K562 (cell line): ENCODE results near the gene ZNF814. TPM values are rescaled to one million over a fixed set of nuclear protein-coding genes. Genes with fewer than 3 reads are reported as not detected.

ENCODE experiments used
- TGIF2 ChIP-seq: sonication (generic); formaldehyde crosslinking; IDR thresholded peaks from 2 replicates; pipeline ENCODE4 v1.8.1; 2022; ENCODE audit warnings: mild to moderate bottlenecking, missing genetic modification reagents, moderate library complexity
- ZBTB33 ChIP-seq: sonication (generic); formaldehyde crosslinking; IDR thresholded peaks from 2 replicates; pipeline ENCODE4 v1.8.1; 2023; ENCODE audit warnings: mild to moderate bottlenecking, missing genetic modification reagents
- ZBTB40 ChIP-seq, 2 experiments: fragments of 450-650 bp in 1 of 2; sonication (generic) in 1 of 2; formaldehyde crosslinking in 1 of 2; IDR thresholded peaks; 2 replicates each; pipeline versions ENCODE4 v1.7.1 to v1.9.0; 2016 to 2022; ENCODE audit warnings: inconsistent platforms in 1 of 2, mild to moderate bottlenecking in 1 of 2, missing genetic modification reagents in 1 of 2
- polyA plus RNA-seq, 8 experiments: library from polyadenylated mRNA; depleted of rRNA in 4 of 8; stranded (reverse) in 5 of 8; unstranded in 3 of 8; fragments of >200 nt; fragmentation: Nextera tagmentation in 2 of 8; fragmentation: Illumina TruSeq in 1 of 8; extraction: Ambion mirVana in 2 of 8; extraction: Trizol in 1 of 8; gene quantifications; 2 replicates each; pipeline versions ENCODE4 v1.2.1 to v1.2.3, GENCODE V29; 2011 to 2014; ENCODE audit warnings: inconsistent platforms in 1 of 8, missing spikeins in 1 of 8
- total RNA-seq, 7 experiments: library from RNA; depleted of rRNA in 6 of 7; stranded (reverse); fragments of >200 nt in 6 of 7; fragmentation: Illumina TruSeq in 2 of 7; extraction: Trizol in 2 of 7; gene quantifications; 2 replicates each; pipeline versions ENCODE4 v1.2.1 to v1.2.3, GENCODE V29; 2011 to 2021; ENCODE audit warnings: low replicate concordance in 1 of 7

The ZNF814 gene
- total and polyA plus RNA-seq, 9 of the 15 experiments (the other 6 are each of a cell fraction or from before 2014, with no cell fraction given): 0.42 to 3.5 (median 1.9) TPM

DNA sequence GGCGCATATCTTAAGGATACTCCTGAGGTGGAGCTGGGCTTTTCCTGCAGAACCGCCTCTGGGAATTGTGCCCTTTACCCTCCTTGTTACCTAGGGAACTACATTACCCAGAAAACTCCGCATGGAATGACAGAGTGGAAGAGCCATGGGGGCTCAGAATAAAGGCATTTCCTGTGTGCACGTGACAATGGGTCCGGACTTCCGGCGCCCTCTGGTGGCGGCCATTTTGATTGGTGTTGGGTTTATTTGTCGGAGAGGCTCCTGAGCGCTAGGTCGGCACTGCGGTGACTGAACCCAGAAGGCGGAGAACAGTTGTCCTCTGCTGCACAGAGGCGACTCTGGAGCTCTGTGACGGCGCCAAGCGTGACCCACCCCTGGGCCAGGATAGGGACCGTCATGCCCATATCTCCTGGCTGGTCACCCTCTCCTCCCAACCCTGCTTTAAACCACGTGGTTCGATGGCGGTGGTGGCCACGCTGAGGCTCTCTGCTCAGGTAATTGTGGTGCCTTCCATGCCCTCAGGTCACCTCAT, 58.7 kb downstream of the ZNF814 start, which contains the start of gene ZNF587B (continued):
- peak; percentile 96 for TF ChIP-seq ZBTB33 (CRISPR knock-in tag)
- no peak for TF ChIP-seq TGIF2 (CRISPR knock-in tag)
- TF ChIP-seq ZBTB40 (IDR thresholded peaks at IDR 0.05): peak; percentile 73
- TF ChIP-seq ZBTB40 (CRISPR knock-in tag; IDR thresholded peaks at IDR 0.05): no peak
